ENCODE data around the gene MYO18B. TPM values are rescaled to one million over a fixed set of nuclear protein-coding genes. Genes with fewer than 3 reads are reported as not detected.

The MYO18B gene
- total and polyA plus RNA-seq, 2 of the 8 experiments (the other 6 are each of a cell fraction or from before 2014, with no cell fraction given), result 0.62 to 0.78 TPM

- Histone ChIP-seq H3K27me3 (replicated peaks in 1 of 4; ENCODE audit: control insufficient read depth in 3 of 4, extremely low read depth in 1 of 4, insufficient read depth in 3 of 4, low read length in 3 of 4) (no peaks in the 10 kb centered on the region; a peak in 2 of 7 replicates), H3K4ac (replicated peaks; ENCODE audit: insufficient read length, low read depth, low read length) (no peak overlapping the region), H3K56ac (replicated peaks; ENCODE audit: insufficient read length, low read depth, low read length) (no peak overlapping the region), H3K36me3 (ENCODE audit: control insufficient read depth in 2 of 4, insufficient read depth in 4 of 4, low read length in 3 of 4) (no peaks in the 10 kb centered on the region), H4K91ac (replicated peaks; ENCODE audit: insufficient read length, low read length) (no peak overlapping the region), H3K4me1 (replicated peaks in 1 of 4; ENCODE audit: control insufficient read depth in 3 of 4, insufficient read depth in 4 of 4, low read length in 3 of 4) (peaks cover 0 to 4% (median 0%) of the 10 kb centered on the region in 4 experiments; a peak in 2 of 7 replicates), H2BK120ac (replicated peaks; ENCODE audit: low read depth, low read length) (no peak overlapping the region), H3K18ac (ENCODE audit: extremely low read depth, low read length) (no peak overlapping the region), H3K4me3 (ENCODE audit: extremely low read depth in 1 of 4, insufficient read depth in 2 of 4, low read depth in 3 of 4, low read length in 4 of 4) (no peak overlapping the region), H3K79me1 (ENCODE audit: low read depth, low read length) (no peaks in the 10 kb centered on the region), H3K79me2 (ENCODE audit: control insufficient read depth in 1 of 2, insufficient read depth in 2 of 2, low read length in 2 of 2) (no peaks in the 10 kb centered on the region), H4K5ac (ENCODE audit: insufficient read length, low read depth, low read length) (no peak overlapping the region), H3K23me2 (ENCODE audit: low read depth, low read length) (no peaks in the 10 kb centered on the region; the same call in 1 of the 2 replicates), H2BK20ac (ENCODE audit: low read length) (no peak overlapping the region), H3K27ac (ENCODE audit: low read depth, low read length) (no peak overlapping the region), H3K9me3 (ENCODE audit: insufficient read depth in 2 of 2, low read depth in 1 of 2, low read length in 1 of 2) (no peaks in the 10 kb centered on the region), H2BK5ac (ENCODE audit: low read depth, low read length) (no peak overlapping the region), H3K14ac (ENCODE audit: insufficient read length) (no peak overlapping the region), H3K4me2 (ENCODE audit: insufficient read depth in 1 of 2, low read depth in 2 of 2, low read length in 2 of 2) (no peak overlapping the region), H4K20me1 (replicated peaks in 1 of 2; ENCODE audit: control insufficient read depth in 1 of 2, insufficient read depth in 2 of 2, low read length in 2 of 2) (no peaks in the 10 kb centered on the region), H2BK15ac (ENCODE audit: low read length) (no peak overlapping the region), H2BK12ac (ENCODE audit: low read depth, low read length) (no peak overlapping the region), H2AK5ac (ENCODE audit: low read depth, low read length) (no peak overlapping the region), H4K8ac (ENCODE audit: extremely low read depth, insufficient read depth, low read length) (no peak overlapping the region), H3K9ac (replicated peaks in 1 of 4; ENCODE audit: extremely low read depth in 1 of 4, low read depth in 3 of 4, low read length in 3 of 4) (no peak overlapping the region), H2AFZ (ENCODE audit: low read length) (no peak overlapping the region), H3K23ac (ENCODE audit: insufficient read length) (no peak overlapping the region)
- no peak for TF ChIP-seq CEBPB (IDR thresholded peaks at IDR 0.05; ENCODE audit: low read depth, low read length)
- no peak for TF ChIP-seq SIX5 (IDR thresholded peaks at IDR 0.05; ENCODE audit: low read depth, low read length)
- no peak for TF ChIP-seq SP4 (IDR thresholded peaks at IDR 0.05; ENCODE audit: low read length)
- no peak for FAIRE-seq
- 83% methylated on average over 1 of the region's 1 CpG; no CpG with 5 or more reads in 1 of the 2 experiments for WGBS, 2 experiments (ENCODE audit: extremely low coverage in 1 of 2, insufficient coverage in 1 of 2, insufficient read length in 1 of 2, insufficient replicate concordance in 2 of 2, low coverage in 1 of 2, low lambda C conversion rate in 2 of 2, missing lambda C conversion rate in 1 of 2)
- ChIA-PET POLR2A (ENCODE audit: partially characterized antibody) (no interaction called here), CTCF (ENCODE audit: partially characterized antibody) (interaction anchor here (0.7 to 1.2 kb wide), 4 partner anchors 22 to 1229 kb away, joined by 3 to 6 read pairs (median 3); no protein-coding TSS in a partner anchor)
- DNase-seq (ENCODE audit: low read depth in 1 of 2, low spot score in 2 of 2), result no peak
Measured at GRCh38 chr22:26055693-26056092, 313.7 kb downstream of the MYO18B start.
